HL-60 (cell line): ENCODE measurements around the gene RHOH.
"Not testable (repeated sequence)": the region's sequence is repeated elsewhere in the genome, so short reads cannot be mapped to it uniquely, and the experiment has no call there.

ENCODE experiments used
- CTCF ChIP-seq: IDR thresholded peaks from one replicate; pipeline ENCODE4 v1.5.1; 2011; ENCODE audit warnings: low read length, control low read depth, inconsistent platforms; ENCODE audit not compliant: insufficient read depth
- POLR2AphosphoS5 ChIP-seq: IDR thresholded peaks from 2 replicates; pipeline ENCODE4 v1.6.1; 2012; ENCODE audit warnings: low read depth

GRCh38 chr4:40290611-40291186 is 93.9 kb downstream of the RHOH start:
- TF ChIP-seq CTCF, POLR2AphosphoS5: not testable (repeated sequence)
